Thyroid gland (tissue), 4 donors: ENCODE results near the gene STEAP1B. TPM values are rescaled to one million over a fixed set of nuclear protein-coding genes. Genes with fewer than 3 reads are reported as not detected.

Source experiments
- DNase-seq, 2 donors: peaks; one replicate each; pipeline ENCODE4 v3.0.0-alpha.2; 2019
- H3K27ac ChIP-seq, 3 donors: fragments of 200-600 bp; sonication (generic); 1 replicate in 2 of 3; 2 replicates in 1 of 3; pipeline ENCODE4 v1.5.1; 2016 to 2019; ENCODE audit warnings: mild to moderate bottlenecking in 1 of 3, moderate library complexity in 1 of 3
- H3K27me3 ChIP-seq: fragments of 200-600 bp; sonication (generic); one replicate; pipeline ENCODE4 v1.5.1; 2019
- H3K36me3 ChIP-seq, 2 donors: fragments of 200-600 bp; sonication (generic); one replicate each; pipeline ENCODE4 v1.5.1; 2016 to 2019
- H3K4me1 ChIP-seq, 2 donors: fragments of 200-600 bp; sonication (generic); one replicate each; pipeline ENCODE4 v1.5.1; 2017 to 2019
- H3K4me3 ChIP-seq, 3 donors: fragments of 200-600 bp; sonication (generic); replicated peaks in 1 of 3; 1 replicate in 2 of 3; 2 replicates in 1 of 3; pipeline ENCODE4 v1.5.1; 2016; ENCODE audit warnings: mild to moderate bottlenecking in 1 of 3
- H3K9me3 ChIP-seq: fragments of 200-600 bp; sonication (generic); one replicate; pipeline ENCODE4 v1.5.1; 2017
- POLR2A ChIP-seq, 2 donors: fragments of 450-650 bp; IDR thresholded peaks; one replicate each; pipeline ENCODE4 v1.6.1; 2017; ENCODE audit warnings: antibody characterized with exemption in 2 of 2, mild to moderate bottlenecking in 2 of 2, moderate library complexity in 1 of 2
- WGBS, 2 donors: methylation state at CpG; one replicate each; pipeline ENCODE4 v1.1.5; 2017; 5-methylcytosine and 5-hydroxymethylcytosine counted together
- intact Hi-C: fragments of 100-400 bp; cut with DNase I; formaldehyde crosslinking; loops from one replicate; pipeline ENCODE4 v1.15.1; 2023
- total RNA-seq, 4 donors: library from RNA; depleted of rRNA; stranded (reverse); fragments of >200 nt; gene quantifications; one replicate each; pipeline ENCODE4 v1.2.3, GENCODE V29; 2016
- TF ChIP-seq, protein P1 (sequence below), 6 experiments: fragments of 200-600 bp in 3 of 6; fragments of 450-650 bp in 3 of 6; sonication (generic) in 3 of 6; IDR thresholded peaks; one replicate each; pipeline ENCODE4 v1.5.1; 2016 to 2019; ENCODE audit warnings: antibody characterized with exemption in 6 of 6, mild to moderate bottlenecking in 2 of 6, inconsistent platforms in 1 of 6, moderate library complexity in 1 of 6

STEAP1B gene
- total RNA-seq, 4 donors from 2014 or later: 0.33 to 0.40 TPM; not detected in 2

DNA sequence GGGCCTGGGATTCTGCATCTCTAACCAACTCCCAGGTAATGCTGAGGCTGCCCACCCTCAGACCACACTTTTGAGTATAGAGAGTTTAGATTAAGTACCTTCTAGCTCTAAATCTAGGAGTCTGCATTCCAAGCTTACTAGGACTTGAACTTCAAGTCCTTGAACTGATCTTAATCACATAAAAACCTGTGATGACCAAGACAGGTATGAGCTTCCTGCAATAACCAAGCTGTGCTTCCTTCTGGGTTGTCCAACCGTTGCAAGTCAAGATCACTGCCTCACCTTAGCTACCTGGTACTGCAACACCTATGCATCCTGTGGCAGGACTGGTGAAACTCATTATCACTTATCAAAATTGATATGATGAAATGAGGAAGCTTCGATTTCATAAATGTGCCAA lies 110.1 kb downstream of the STEAP1B start:
- H3K27ac ChIP-seq: no peak overlapping the region
- intact Hi-C loops: no loop called here
- H3K4me3 ChIP-seq: no peak overlapping the region
- no peaks in the 10 kb centered on the region for H3K4me1 ChIP-seq
- WGBS, 2 donors: 72 to 78% methylated on average over 2 of the region's 2 CpGs
- H3K27me3 ChIP-seq: no peaks in the 10 kb centered on the region
- TF ChIP-seq, protein P1, sequence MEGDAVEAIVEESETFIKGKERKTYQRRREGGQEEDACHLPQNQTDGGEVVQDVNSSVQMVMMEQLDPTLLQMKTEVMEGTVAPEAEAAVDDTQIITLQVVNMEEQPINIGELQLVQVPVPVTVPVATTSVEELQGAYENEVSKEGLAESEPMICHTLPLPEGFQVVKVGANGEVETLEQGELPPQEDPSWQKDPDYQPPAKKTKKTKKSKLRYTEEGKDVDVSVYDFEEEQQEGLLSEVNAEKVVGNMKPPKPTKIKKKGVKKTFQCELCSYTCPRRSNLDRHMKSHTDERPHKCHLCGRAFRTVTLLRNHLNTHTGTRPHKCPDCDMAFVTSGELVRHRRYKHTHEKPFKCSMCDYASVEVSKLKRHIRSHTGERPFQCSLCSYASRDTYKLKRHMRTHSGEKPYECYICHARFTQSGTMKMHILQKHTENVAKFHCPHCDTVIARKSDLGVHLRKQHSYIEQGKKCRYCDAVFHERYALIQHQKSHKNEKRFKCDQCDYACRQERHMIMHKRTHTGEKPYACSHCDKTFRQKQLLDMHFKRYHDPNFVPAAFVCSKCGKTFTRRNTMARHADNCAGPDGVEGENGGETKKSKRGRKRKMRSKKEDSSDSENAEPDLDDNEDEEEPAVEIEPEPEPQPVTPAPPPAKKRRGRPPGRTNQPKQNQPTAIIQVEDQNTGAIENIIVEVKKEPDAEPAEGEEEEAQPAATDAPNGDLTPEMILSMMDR (IDR thresholded peaks at IDR 0.05): no peak
- TF ChIP-seq POLR2A (IDR thresholded peaks at IDR 0.05): no peak
- H3K9me3 ChIP-seq: no peaks in the 10 kb centered on the region
- no peaks in the 10 kb centered on the region for H3K36me3 ChIP-seq
- DNase-seq: no peak

DNA sequence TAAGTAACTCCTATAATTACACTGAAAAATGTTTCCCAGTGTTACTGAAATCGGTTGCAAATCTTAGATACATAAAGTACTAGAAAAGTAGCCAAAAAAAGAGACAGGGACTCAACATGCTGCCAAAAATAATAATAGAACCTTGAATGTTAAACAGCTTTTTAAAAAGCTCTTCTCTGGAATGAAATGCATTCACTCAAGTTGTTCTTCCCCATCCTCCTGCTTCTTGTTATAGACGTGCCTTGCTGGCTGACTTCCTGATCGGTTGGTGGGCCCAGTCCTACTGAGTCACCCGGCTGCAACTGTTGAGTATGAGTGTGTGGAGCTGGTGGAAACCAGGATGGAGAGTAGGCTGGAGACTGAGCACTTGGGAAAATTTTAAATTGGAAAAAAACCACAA lies 112.4 kb downstream of the STEAP1B start:
- Histone ChIP-seq H3K36me3 (no peaks in the 10 kb centered on the region), H3K9me3 (no peaks in the 10 kb centered on the region), H3K4me1 (no peaks in the 10 kb centered on the region), H3K27me3 (no peaks in the 10 kb centered on the region), H3K27ac (no peak overlapping the region), H3K4me3 (no peak overlapping the region)
- intact Hi-C loops: no loop called here
- 31 to 51% methylated on average over 4 of the region's 4 CpGs for whole genome bisulfite sequencing, 2 donors
- DNase-seq: no peak
- TF ChIP-seq, protein P1 (IDR thresholded peaks at IDR 0.05): no peak
- no peak for TF ChIP-seq POLR2A (IDR thresholded peaks at IDR 0.05)

DNA sequence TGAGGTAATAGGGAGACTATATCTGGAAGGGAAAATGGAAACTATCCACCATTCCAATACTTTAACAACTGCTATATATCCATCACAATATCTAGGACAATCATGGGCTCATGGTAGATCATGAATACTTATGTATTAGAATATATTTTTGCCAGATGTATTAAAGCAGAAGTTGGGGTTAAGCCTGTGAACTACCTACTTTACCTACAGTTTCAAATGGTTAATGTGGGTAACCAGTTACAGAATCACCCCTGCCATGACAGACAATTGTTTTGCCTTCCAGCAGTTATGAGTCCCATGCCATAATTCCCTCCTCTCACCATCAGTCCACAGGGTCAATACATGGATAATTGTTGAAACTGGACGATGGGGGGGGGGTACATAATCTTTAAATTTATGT lies 113.1 kb downstream of the STEAP1B start:
- TF ChIP-seq, protein P1 (IDR thresholded peaks at IDR 0.05): no peak
- intact Hi-C loops: no loop called here
- Histone ChIP-seq H3K4me3 (no peak overlapping the region), H3K36me3 (no peaks in the 10 kb centered on the region), H3K27ac (no peak overlapping the region), H3K9me3 (no peaks in the 10 kb centered on the region), H3K4me1 (no peaks in the 10 kb centered on the region), H3K27me3 (no peaks in the 10 kb centered on the region)
- 93 to 100% methylated on average over 1 of the region's 1 CpG for WGBS, 2 donors
- DNase-seq: no peak

DNA sequence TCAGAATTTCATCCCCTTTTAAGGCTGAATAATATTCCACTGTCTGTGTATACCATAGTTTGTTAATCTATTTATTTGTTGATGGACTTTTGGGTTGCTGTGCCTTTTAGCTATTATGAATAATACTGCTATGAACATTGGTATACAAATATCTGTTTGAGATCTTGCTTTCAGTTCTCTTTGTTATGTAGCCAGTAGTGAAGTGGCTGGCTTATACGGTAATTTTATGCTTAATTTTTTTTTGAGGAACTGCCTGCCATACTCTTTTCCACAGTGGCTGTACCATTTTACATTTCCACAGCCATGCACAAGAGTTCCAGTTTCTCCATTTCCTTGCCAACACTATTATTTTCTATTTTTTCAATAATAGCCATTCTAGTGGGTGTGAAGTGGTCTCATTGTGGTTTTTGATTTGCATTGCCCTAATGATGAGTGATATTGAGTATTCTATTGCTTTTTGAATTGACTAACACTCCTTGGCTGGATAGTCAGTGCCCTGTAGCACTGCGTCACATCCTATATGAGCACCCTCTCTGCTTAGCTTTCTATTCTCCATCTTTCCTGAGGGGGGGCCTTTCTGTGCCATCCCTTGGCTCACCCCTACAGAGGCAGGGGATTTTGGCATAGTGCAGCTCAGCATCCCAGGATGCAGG lies 113.7 kb downstream of the STEAP1B start:
- intact Hi-C loops: no loop called here
- TF ChIP-seq POLR2A (IDR thresholded peaks at IDR 0.05): no peak
- TF ChIP-seq, protein P1 (IDR thresholded peaks at IDR 0.05): no peak
- no peak for DNase-seq
- no peak overlapping the region for H3K4me3 ChIP-seq
- no peaks in the 10 kb centered on the region for H3K27me3 ChIP-seq
- no peak overlapping the region for H3K27ac ChIP-seq
- H3K36me3 ChIP-seq: no peaks in the 10 kb centered on the region
- no peaks in the 10 kb centered on the region for H3K4me1 ChIP-seq
- H3K9me3 ChIP-seq: no peaks in the 10 kb centered on the region
- 93 to 94% methylated on average over 2 of the region's 2 CpGs for WGBS, 2 donors

DNA sequence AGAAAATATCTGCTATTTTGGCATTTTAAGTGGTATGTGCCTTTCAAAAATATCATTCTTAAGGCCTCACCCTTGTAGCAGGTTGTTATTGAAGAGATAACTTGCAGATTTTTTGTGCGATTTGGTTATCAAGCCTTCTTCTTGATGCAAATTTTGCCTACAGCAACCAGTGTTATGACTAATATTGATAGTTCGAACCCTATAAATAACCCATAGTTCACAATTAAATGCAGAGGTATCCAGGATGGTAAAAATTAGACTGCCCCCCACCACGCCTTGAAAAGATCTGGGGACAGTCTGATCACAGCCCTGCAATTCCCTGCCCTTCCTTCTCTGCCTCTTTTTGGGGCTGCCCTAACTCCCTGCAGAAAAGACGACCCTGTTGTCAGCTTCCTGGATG lies 114.7 kb downstream of the STEAP1B start:
- Histone ChIP-seq H3K4me3 (no peak overlapping the region), H3K27ac (no peak overlapping the region), H3K27me3 (no peaks in the 10 kb centered on the region), H3K9me3 (no peaks in the 10 kb centered on the region), H3K36me3 (no peaks in the 10 kb centered on the region), H3K4me1 (no peaks in the 10 kb centered on the region)
- 95% methylated on average over 4 of the region's 4 CpGs for WGBS, 2 donors
- TF ChIP-seq, protein P1 (IDR thresholded peaks at IDR 0.05): no peak
- TF ChIP-seq POLR2A (IDR thresholded peaks at IDR 0.05): no peak
- intact Hi-C loops: no loop called here
- DNase-seq: no peak
